Thymus (tissue), 11 donors: ENCODE results near the gene SSRP1. TPM values are rescaled to one million over a fixed set of nuclear protein-coding genes. Genes with fewer than 3 reads are reported as not detected.

Experiments used
- DNase-seq, 9 donors: peaks; one replicate each; pipeline ENCODE4 v3.0.0-alpha.2; 2013; ENCODE audit warnings: low spot score in 9 of 9, low read depth in 6 of 9, missing footprints in 1 of 9
- H3K27ac ChIP-seq, 2 donors: one replicate each; pipeline ENCODE4 v1.5.1; 2013; ENCODE audit warnings: control low read depth in 1 of 2, low read depth in 1 of 2, low read length in 1 of 2, mild to moderate bottlenecking in 1 of 2, moderate library complexity in 1 of 2
- H3K27me3 ChIP-seq, 2 donors: one replicate each; pipeline ENCODE4 v1.5.1; 2013; ENCODE audit warnings: low read length in 1 of 2; ENCODE audit not compliant: control insufficient read depth in 2 of 2, insufficient read depth in 1 of 2
- H3K36me3 ChIP-seq, 2 donors: one replicate each; pipeline ENCODE4 v1.5.1; 2013; ENCODE audit warnings: low read length in 1 of 2, mild to moderate bottlenecking in 1 of 2, moderate library complexity in 1 of 2; ENCODE audit not compliant: control insufficient read depth in 2 of 2, insufficient read depth in 2 of 2
- H3K4me1 ChIP-seq, 2 donors: one replicate each; pipeline ENCODE4 v1.5.1; 2013; ENCODE audit warnings: low read length in 2 of 2; ENCODE audit not compliant: control insufficient read depth in 2 of 2, insufficient read depth in 2 of 2
- H3K4me3 ChIP-seq, 2 donors: one replicate each; pipeline ENCODE4 v1.5.1; 2013; ENCODE audit warnings: low read length in 2 of 2, control low read depth in 1 of 2, mild to moderate bottlenecking in 1 of 2
- H3K9me3 ChIP-seq, 2 donors: one replicate each; pipeline ENCODE4 v1.5.1; 2013; ENCODE audit warnings: low read length in 1 of 2, mild to moderate bottlenecking in 1 of 2; ENCODE audit not compliant: control insufficient read depth in 2 of 2, insufficient read depth in 1 of 2
- WGBS: extraction: QIAGEN DNeasy Blood & Tissue Kit; methylation state at CpG from one replicate; pipeline ENCODE4 v1.1.7; 2013; 5-methylcytosine and 5-hydroxymethylcytosine counted together
- polyA plus RNA-seq: library from polyadenylated mRNA; stranded (reverse); fragments of 200-250 nt; gene quantifications from one replicate; pipeline ENCODE4 v1.2.3, GENCODE V29; 2013
- total RNA-seq: library from RNA; stranded (reverse); fragments of 120-200 nt; gene quantifications from one replicate; pipeline ENCODE4 v1.2.4, GENCODE V29; 2013
- donor health status: healthy.

The SSRP1 gene
- total and polyA plus RNA-seq, 2 donors: 48.8 to 110 TPM

GRCh38 chr11:57324154-57324885 lies 11.4 kb downstream of the SSRP1 start:
- Histone ChIP-seq H3K27me3 (no peaks in the 10 kb centered on the region), H3K36me3 (peaks cover 29 to 36% of the 10 kb centered on the region in 2 donors), H3K9me3 (no peaks in the 10 kb centered on the region), H3K4me1 (peaks cover 17 to 23% of the 10 kb centered on the region in 2 donors), H3K27ac (peak overlapping the region; percentile 69 to 90), H3K4me3 (peak overlapping the region; percentile 52 to 79)
- DNase-seq: peak in 2 of 9 donors; percentile 38 to 53
- WGBS: 6% methylated on average over 63 of the region's 64 CpGs

- no peaks in the 10 kb centered on the region for H3K9me3 ChIP-seq
- peaks cover 25 to 31% of the 10 kb centered on the region in 2 donors for H3K36me3 ChIP-seq
- H3K4me1 ChIP-seq: peaks cover 17 to 23% of the 10 kb centered on the region in 2 donors
- DNase-seq: no peak
- H3K27me3 ChIP-seq: no peaks in the 10 kb centered on the region
- 71% methylated on average over 9 of the region's 9 CpGs for WGBS
- peak overlapping the region; percentile 52 to 79 for H3K4me3 ChIP-seq
- peak overlapping the region; percentile 69 to 76 for H3K27ac ChIP-seq
Observed at GRCh38 chr11:57323855-57324153, 11.9 kb downstream of the SSRP1 start.

- H3K27me3 ChIP-seq: no peaks in the 10 kb centered on the region
- peak overlapping the region; percentile 46 to 69 for H3K27ac ChIP-seq
- H3K4me1 ChIP-seq: peaks cover 17 to 23% of the 10 kb centered on the region in 2 donors
- peak overlapping the region; percentile 52 to 79 for H3K4me3 ChIP-seq
- 93% methylated on average over 3 of the region's 3 CpGs for WGBS
- H3K36me3 ChIP-seq: peaks cover 20 to 26% of the 10 kb centered on the region in 2 donors
- no peaks in the 10 kb centered on the region for H3K9me3 ChIP-seq
- DNase-seq: no peak
Observed at GRCh38 chr11:57323167-57323854, 12.4 kb downstream of the SSRP1 start.

- H3K36me3 ChIP-seq: peaks cover 14 to 19% of the 10 kb centered on the region in 2 donors
- H3K9me3 ChIP-seq: no peaks in the 10 kb centered on the region
- 90% methylated on average over 13 of the region's 13 CpGs for WGBS
- H3K27me3 ChIP-seq: no peaks in the 10 kb centered on the region
- no peak overlapping the region for H3K4me3 ChIP-seq
- H3K4me1 ChIP-seq: peaks cover 17 to 23% of the 10 kb centered on the region in 2 donors
- peak in 1 of 9 donors; percentile 39 for DNase-seq
- H3K27ac ChIP-seq: peak overlapping the region; percentile 58 to 73
Observed at GRCh38 chr11:57322256-57323166, 13.2 kb downstream of the SSRP1 start.

- H3K9me3 ChIP-seq: no peaks in the 10 kb centered on the region
- H3K4me3 ChIP-seq: peak overlapping the region in 1 of 2 donors; percentile 5
- H3K36me3 ChIP-seq: peaks cover 11 to 16% of the 10 kb centered on the region in 2 donors
- WGBS: 82% methylated on average over 6 of the region's 6 CpGs
- peaks cover 17 to 24% of the 10 kb centered on the region in 2 donors for H3K4me1 ChIP-seq
- no peaks in the 10 kb centered on the region for H3K27me3 ChIP-seq
- no peak for DNase-seq
- H3K27ac ChIP-seq: peak overlapping the region; percentile 58 to 73
Observed at GRCh38 chr11:57321388-57322255, 14.1 kb downstream of the SSRP1 start.

- no peak for DNase-seq
- 95% methylated on average over 2 of the region's 2 CpGs for WGBS
- Histone ChIP-seq H3K4me1 (peaks cover 18 to 23% of the 10 kb centered on the region in 2 donors), H3K36me3 (peaks cover 6 to 8% of the 10 kb centered on the region in 2 donors), H3K4me3 (no peak overlapping the region), H3K27ac (no peak overlapping the region), H3K9me3 (no peaks in the 10 kb centered on the region), H3K27me3 (no peaks in the 10 kb centered on the region)
Observed at GRCh38 chr11:57320719-57321387, 14.8 kb downstream of the SSRP1 start.

- no peaks in the 10 kb centered on the region for H3K9me3 ChIP-seq
- H3K4me1 ChIP-seq: peaks cover 22 to 23% of the 10 kb centered on the region in 2 donors
- no peaks in the 10 kb centered on the region for H3K27me3 ChIP-seq
- DNase-seq: no peak
- no peak overlapping the region for H3K27ac ChIP-seq
- WGBS: 96% methylated on average over 22 of the region's 22 CpGs
- H3K4me3 ChIP-seq: no peak overlapping the region
- H3K36me3 ChIP-seq: peaks cover 6 to 8% of the 10 kb centered on the region in 2 donors
Observed at GRCh38 chr11:57320067-57320718, 15.5 kb downstream of the SSRP1 start.
